ENCODE results near the gene RSRC1. TPM values are rescaled to one million over a fixed set of nuclear protein-coding genes. Genes with fewer than 3 reads are reported as not detected.

Gene RSRC1
- total RNA-seq, 2 experiments from 2014 or later = 37.4 to 38.8 TPM

- no peaks in the 10 kb centered on the region for H3K27me3 Mint-ChIP-seq
- H3K4me1 Mint-ChIP-seq = peaks cover 8% of the 10 kb centered on the region
- POLR2A ChIA-PET = no interaction called here
- no peak for DNase-seq
- CTCF ChIA-PET = no interaction called here
- no peaks in the 10 kb centered on the region for H3K9me3 Mint-ChIP-seq
- H3K4me3 Mint-ChIP-seq = no peak overlapping the region
- no peak overlapping the region for H3K27ac Mint-ChIP-seq
- H3K36me3 Mint-ChIP-seq (ENCODE audit: low read depth) = no peaks in the 10 kb centered on the region
Observed at GRCh38 chr3:158166223-158166622, 56.3 kb downstream of the RSRC1 start.

- H3K36me3 Mint-ChIP-seq (ENCODE audit: low read depth) = no peaks in the 10 kb centered on the region
- no peaks in the 10 kb centered on the region for H3K9me3 Mint-ChIP-seq
- ChIA-PET POLR2A (interaction anchor here (1.3 kb wide), 1 partner anchor 57 kb away, joined by 3 read pairs; no protein-coding TSS in a partner anchor), CTCF (interaction anchor here (0.5 to 0.6 kb wide), 2 partner anchors 12 kb away, joined by 3 to 4 read pairs; no protein-coding TSS in a partner anchor)
- H3K4me3 Mint-ChIP-seq = no peak overlapping the region
- H3K27me3 Mint-ChIP-seq = no peaks in the 10 kb centered on the region
- peaks cover 8% of the 10 kb centered on the region for H3K4me1 Mint-ChIP-seq
- DNase-seq = peak; percentile 17
- H3K27ac Mint-ChIP-seq = no peak overlapping the region
Observed at GRCh38 chr3:158167737-158168557, 58.1 kb downstream of the RSRC1 start.

GRCh38 chr3:158169091-158169491, 59.2 kb downstream of the RSRC1 start:
- ChIA-PET POLR2A (no interaction called here), CTCF (no interaction called here)
- Mint-ChIP-seq H3K4me1 (peaks cover 8% of the 10 kb centered on the region), H3K36me3 (ENCODE audit: low read depth) (no peaks in the 10 kb centered on the region), H3K4me3 (no peak overlapping the region), H3K27me3 (no peaks in the 10 kb centered on the region), H3K27ac (no peak overlapping the region), H3K9me3 (no peaks in the 10 kb centered on the region)
- no peak for DNase-seq

GRCh38 chr3:158181096-158181495, 71.2 kb downstream of the RSRC1 start:
- Mint-ChIP-seq H3K4me3 (no peak overlapping the region), H3K27me3 (no peaks in the 10 kb centered on the region)
- POLR2A ChIA-PET = no interaction called here

GRCh38 chr3:158185711-158186110, 75.8 kb downstream of the RSRC1 start:
- ChIA-PET CTCF (no interaction called here), POLR2A (interaction anchor here (0.6 kb wide), 1 partner anchor 76 kb away, joined by 3 read pairs; the partner anchor contains the start of gene RSRC1)
- H3K9me3 Mint-ChIP-seq = no peaks in the 10 kb centered on the region
- no peaks in the 10 kb centered on the region for H3K27me3 Mint-ChIP-seq
- no peak overlapping the region for H3K27ac Mint-ChIP-seq
- no peaks in the 10 kb centered on the region for H3K36me3 Mint-ChIP-seq (ENCODE audit: low read depth)
- no peaks in the 10 kb centered on the region for H3K4me1 Mint-ChIP-seq
- no peak overlapping the region for H3K4me3 Mint-ChIP-seq
- DNase-seq = no peak

More at GRCh38 chr3:158181096-158181495, 71.2 kb downstream of the RSRC1 start:
- peaks cover 3% of the 10 kb centered on the region for H3K9me3 Mint-ChIP-seq
- CTCF ChIA-PET = no interaction called here
- H3K4me1 Mint-ChIP-seq = no peaks in the 10 kb centered on the region
- H3K27ac Mint-ChIP-seq = no peak overlapping the region
- DNase-seq = no peak
- peaks cover 9% of the 10 kb centered on the region for H3K36me3 Mint-ChIP-seq (ENCODE audit: low read depth)

GRCh38 chr3:158200955-158201354, 91.1 kb downstream of the RSRC1 start:
- no peaks in the 10 kb centered on the region for H3K27me3 Mint-ChIP-seq
- no peaks in the 10 kb centered on the region for H3K4me1 Mint-ChIP-seq
- H3K9me3 Mint-ChIP-seq = peaks cover 36% of the 10 kb centered on the region
- no peak overlapping the region for H3K27ac Mint-ChIP-seq
- DNase-seq = no peak
- ChIA-PET POLR2A (no interaction called here), CTCF (no interaction called here)
- H3K4me3 Mint-ChIP-seq = no peak overlapping the region
- H3K36me3 Mint-ChIP-seq (ENCODE audit: low read depth) = peaks cover 39% of the 10 kb centered on the region

- H3K9me3 Mint-ChIP-seq = peaks cover 16% of the 10 kb centered on the region
- no peak for DNase-seq
- ChIA-PET POLR2A (no interaction called here), CTCF (no interaction called here)
- no peaks in the 10 kb centered on the region for H3K4me1 Mint-ChIP-seq
- H3K36me3 Mint-ChIP-seq (ENCODE audit: low read depth) = peaks cover 30% of the 10 kb centered on the region
- H3K4me3 Mint-ChIP-seq = no peak overlapping the region
- H3K27me3 Mint-ChIP-seq = no peaks in the 10 kb centered on the region
- no peak overlapping the region for H3K27ac Mint-ChIP-seq
Observed at GRCh38 chr3:158205324-158205723, 95.4 kb downstream of the RSRC1 start.

GRCh38 chr3:158205994-158206393, 96.1 kb downstream of the RSRC1 start:
- Mint-ChIP-seq H3K27ac (no peak overlapping the region), H3K27me3 (no peaks in the 10 kb centered on the region), H3K4me1 (no peaks in the 10 kb centered on the region), H3K4me3 (no peak overlapping the region), H3K36me3 (ENCODE audit: low read depth) (peaks cover 24% of the 10 kb centered on the region), H3K9me3 (peaks cover 12% of the 10 kb centered on the region)
- DNase-seq = no peak
- ChIA-PET POLR2A (no interaction called here), CTCF (no interaction called here)

- H3K27ac Mint-ChIP-seq = no peak overlapping the region
- no peaks in the 10 kb centered on the region for H3K4me1 Mint-ChIP-seq
- H3K27me3 Mint-ChIP-seq = no peaks in the 10 kb centered on the region
- H3K9me3 Mint-ChIP-seq = no peaks in the 10 kb centered on the region
- peaks cover 5% of the 10 kb centered on the region for H3K36me3 Mint-ChIP-seq (ENCODE audit: low read depth)
- no peak for DNase-seq
- no peak overlapping the region for H3K4me3 Mint-ChIP-seq
- ChIA-PET POLR2A (no interaction called here), CTCF (no interaction called here)
Observed at GRCh38 chr3:158210067-158210466, 100.2 kb downstream of the RSRC1 start.

- H3K4me1 Mint-ChIP-seq = no peaks in the 10 kb centered on the region
- no peak overlapping the region for H3K4me3 Mint-ChIP-seq
- H3K27me3 Mint-ChIP-seq = no peaks in the 10 kb centered on the region
- DNase-seq = no peak
- POLR2A ChIA-PET = no interaction called here
- H3K36me3 Mint-ChIP-seq (ENCODE audit: low read depth) = peaks cover 3% of the 10 kb centered on the region
- H3K9me3 Mint-ChIP-seq = peaks cover 3% of the 10 kb centered on the region
- no peak overlapping the region for H3K27ac Mint-ChIP-seq
- CTCF ChIA-PET = no interaction called here
Observed at GRCh38 chr3:158213461-158213860, 103.6 kb downstream of the RSRC1 start.

GRCh38 chr3:158217992-158218391, 108.1 kb downstream of the RSRC1 start:
- Mint-ChIP-seq H3K36me3 (ENCODE audit: low read depth) (peaks cover 3% of the 10 kb centered on the region), H3K4me3 (no peak overlapping the region), H3K4me1 (no peaks in the 10 kb centered on the region), H3K9me3 (peaks cover 3% of the 10 kb centered on the region), H3K27me3 (no peaks in the 10 kb centered on the region), H3K27ac (no peak overlapping the region)
- ChIA-PET CTCF (no interaction called here), POLR2A (no interaction called here)
- DNase-seq = no peak

GRCh38 chr3:158220575-158220974, 110.7 kb downstream of the RSRC1 start:
- no peak for DNase-seq
- Mint-ChIP-seq H3K36me3 (ENCODE audit: low read depth) (peaks cover 3% of the 10 kb centered on the region), H3K9me3 (peaks cover 3% of the 10 kb centered on the region), H3K4me3 (no peak overlapping the region), H3K4me1 (no peaks in the 10 kb centered on the region), H3K27me3 (no peaks in the 10 kb centered on the region), H3K27ac (no peak overlapping the region)
- POLR2A ChIA-PET = no interaction called here
- CTCF ChIA-PET = no interaction called here

- ChIA-PET CTCF (no interaction called here), POLR2A (no interaction called here)
- Mint-ChIP-seq H3K27me3 (no peaks in the 10 kb centered on the region), H3K4me3 (no peak overlapping the region), H3K27ac (no peak overlapping the region), H3K36me3 (ENCODE audit: low read depth) (peaks cover 3% of the 10 kb centered on the region), H3K9me3 (peaks cover 3% of the 10 kb centered on the region), H3K4me1 (no peaks in the 10 kb centered on the region)
- no peak for DNase-seq
Observed at GRCh38 chr3:158221426-158221825, 111.5 kb downstream of the RSRC1 start.

GRCh38 chr3:158226429-158226828, 116.5 kb downstream of the RSRC1 start:
- H3K36me3 Mint-ChIP-seq (ENCODE audit: low read depth) = no peaks in the 10 kb centered on the region
- CTCF ChIA-PET = no interaction called here
- H3K4me3 Mint-ChIP-seq = no peak overlapping the region
- DNase-seq = no peak
- no peaks in the 10 kb centered on the region for H3K9me3 Mint-ChIP-seq
- H3K4me1 Mint-ChIP-seq = no peaks in the 10 kb centered on the region
- POLR2A ChIA-PET = no interaction called here
- H3K27me3 Mint-ChIP-seq = no peaks in the 10 kb centered on the region
- no peak overlapping the region for H3K27ac Mint-ChIP-seq

Measured in activated CD4-positive, alpha-beta memory T cell treated with anti-CD3 and anti-CD28 coated beads, Interleukin-2, amount 10 ng/mL, durations not matched to agents 7 days and 5 days (primary cell).